GM12875 (cell line): ENCODE measurements around the gene ARL5A.

Experiments
- H3K4me3 ChIP-seq: one replicate; pipeline ENCODE4 v1.5.1; 2011; ENCODE audit warnings: low read depth, low read length, control low read depth
- CTCF ChIP-seq: IDR thresholded peaks from 2 replicates; pipeline ENCODE4 v1.5.1; 2011; ENCODE audit warnings: low read depth, mild to moderate bottlenecking, control low read depth, inconsistent platforms, low read length, moderate library complexity, borderline replicate concordance; ENCODE audit not compliant: insufficient read depth

Gene ARL5A

GRCh38 chr2:151789055-151789834 is 39.0 kb downstream of the ARL5A start:
- no peak for TF ChIP-seq CTCF
- H3K4me3 ChIP-seq: no peak overlapping the region

- no peak overlapping the region for H3K4me3 ChIP-seq
- TF ChIP-seq CTCF: no peak
These were observed 41.7 kb downstream of the ARL5A start for GRCh38 chr2:151786483-151786882.

- no peak for TF ChIP-seq CTCF
- no peak overlapping the region for H3K4me3 ChIP-seq
These were observed 42.1 kb downstream of the ARL5A start for GRCh38 chr2:151786077-151786476.

GRCh38 chr2:151783133-151783520 is 45.1 kb downstream of the ARL5A start:
- TF ChIP-seq CTCF: no peak
- no peak overlapping the region for H3K4me3 ChIP-seq

GRCh38 chr2:151782378-151783132 is 45.7 kb downstream of the ARL5A start:
- no peak for TF ChIP-seq CTCF
- H3K4me3 ChIP-seq: no peak overlapping the region

- TF ChIP-seq CTCF: no peak
- H3K4me3 ChIP-seq: no peak overlapping the region
These were observed 46.6 kb downstream of the ARL5A start for GRCh38 chr2:151781642-151782041.

GRCh38 chr2:151780938-151781337 is 47.3 kb downstream of the ARL5A start:
- TF ChIP-seq CTCF: no peak
- H3K4me3 ChIP-seq: no peak overlapping the region
